Retinal pigment epithelial cell (primary cell): Measurements from ENCODE around the gene ARRB2.

Experiments used
- DNase-seq: peaks from one replicate; pipeline ENCODE4 v3.0.0-alpha.2; 2010; ENCODE audit warnings: low read depth
- H3K4me3 ChIP-seq: 2 replicates; pipeline ENCODE4 v1.5.1; 2011; ENCODE audit warnings: mild to moderate bottlenecking, low read length, control low read depth, moderate library complexity
- CTCF ChIP-seq: conservative IDR thresholded peaks from 2 replicates; pipeline ENCODE4 v1.5.1; 2011; ENCODE audit warnings: low read depth, low read length, control low read depth, inconsistent platforms

Gene ARRB2

DNA sequence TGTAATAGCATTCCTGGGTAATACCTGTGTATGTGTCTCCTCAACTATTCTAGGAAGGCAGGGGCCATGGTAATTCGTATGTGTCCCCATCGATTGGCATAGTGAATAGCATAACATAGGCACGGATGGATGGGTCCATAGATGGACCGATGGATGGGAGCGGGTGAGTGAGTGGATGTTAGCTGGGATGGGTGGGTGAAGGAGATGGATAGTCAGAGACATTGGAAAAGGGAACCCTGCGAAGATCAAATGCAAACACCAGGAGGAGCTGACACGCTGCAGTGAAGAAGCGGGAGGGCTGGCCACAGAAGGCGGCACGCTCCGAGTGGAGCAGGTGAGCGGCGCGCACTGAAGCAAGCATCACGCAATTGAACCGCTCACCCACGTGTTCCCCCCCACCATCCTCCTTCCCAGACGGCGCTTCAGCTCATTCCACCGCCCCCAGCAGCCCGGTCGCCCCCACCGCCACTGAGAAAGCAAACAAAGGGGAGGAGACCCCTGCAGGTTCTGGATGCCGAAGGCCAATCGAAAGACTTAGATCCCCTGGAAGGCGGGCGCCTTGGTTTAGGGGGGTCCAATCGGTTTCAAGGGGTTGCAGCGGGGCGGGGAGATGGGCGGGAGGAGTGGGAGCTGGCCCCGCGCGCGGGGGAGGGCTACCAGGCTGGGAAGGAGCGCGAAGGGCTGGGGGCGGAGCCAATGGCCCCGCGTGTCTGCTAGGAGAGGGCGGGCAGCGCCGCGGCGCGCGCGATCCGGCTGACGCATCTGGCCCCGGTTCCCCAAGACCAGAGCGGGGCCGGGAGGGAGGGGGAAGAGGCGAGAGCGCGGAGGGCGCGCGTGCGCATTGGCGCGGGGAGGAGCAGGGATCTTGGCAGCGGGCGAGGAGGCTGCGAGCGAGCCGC, at the start of gene ARRB2:
Gene ARRB2 (plus strand): TSS at position 839 of the 899 bp plus-strand sequence. CDS start 90 bp downstream, outside the sequence.
- DNase-seq: peak; percentile 95
- TF ChIP-seq CTCF: peak; percentile 70
- peak within 1 kb of the TSS; percentile 53 for H3K4me3 ChIP-seq

DNA sequence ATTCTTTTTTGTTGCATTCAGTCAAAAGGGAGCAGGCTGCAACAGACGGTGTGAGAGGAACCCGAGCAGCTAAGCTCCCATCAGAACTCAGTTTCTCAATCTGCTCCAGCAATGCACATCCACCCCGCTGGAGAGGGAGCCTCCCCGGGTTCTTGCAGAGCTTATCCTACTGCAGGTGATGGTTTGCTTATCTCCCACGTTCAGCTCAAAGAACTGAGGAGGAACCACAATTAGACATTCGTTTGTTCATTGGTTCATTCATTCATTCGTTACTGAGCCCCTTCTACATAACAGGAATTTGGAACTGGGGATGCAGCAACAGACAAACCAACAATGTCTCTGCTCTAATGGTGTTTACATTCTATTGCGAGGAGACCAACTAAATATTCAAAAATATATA, 46.7 kb upstream of the ARRB2 start:
- no peak for TF ChIP-seq CTCF
- no peak for DNase-seq
- no peak overlapping the region for H3K4me3 ChIP-seq

- DNase-seq: no peak
- H3K4me3 ChIP-seq: no peak overlapping the region
- TF ChIP-seq CTCF: no peak
Measured at GRCh38 chr17:4664230-4664629, 46.2 kb upstream of the ARRB2 start.

DNA sequence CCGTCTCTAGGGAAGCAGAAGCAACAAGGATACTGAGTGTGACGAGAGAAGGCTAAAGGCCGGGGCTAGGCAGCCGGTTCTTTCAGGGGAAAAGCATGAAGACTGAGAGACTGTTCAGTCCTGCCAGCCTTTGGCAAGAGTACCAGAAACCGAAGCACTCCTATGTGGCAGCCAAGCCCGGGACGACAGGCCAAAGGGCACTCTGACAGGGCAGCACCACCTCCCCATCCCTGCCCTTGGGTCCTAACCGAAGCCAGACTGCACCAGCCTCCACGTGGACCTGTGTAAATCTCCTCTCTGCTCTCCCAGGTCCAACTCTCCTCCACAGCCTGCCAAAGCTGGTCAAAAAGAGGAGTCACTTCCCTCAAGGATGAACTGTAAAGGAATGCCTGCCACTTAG, 45.4 kb upstream of the ARRB2 start:
- DNase-seq: no peak
- no peak overlapping the region for H3K4me3 ChIP-seq
- no peak for TF ChIP-seq CTCF

GRCh38 chr17:4666296-4666695, 44.1 kb upstream of the ARRB2 start:
- DNase-seq: peak; percentile 46
- H3K4me3 ChIP-seq: no peak overlapping the region
- TF ChIP-seq CTCF: no peak

GRCh38 chr17:4667166-4667565, 43.3 kb upstream of the ARRB2 start:
- no peak for TF ChIP-seq CTCF
- no peak overlapping the region for H3K4me3 ChIP-seq
- no peak for DNase-seq

DNA sequence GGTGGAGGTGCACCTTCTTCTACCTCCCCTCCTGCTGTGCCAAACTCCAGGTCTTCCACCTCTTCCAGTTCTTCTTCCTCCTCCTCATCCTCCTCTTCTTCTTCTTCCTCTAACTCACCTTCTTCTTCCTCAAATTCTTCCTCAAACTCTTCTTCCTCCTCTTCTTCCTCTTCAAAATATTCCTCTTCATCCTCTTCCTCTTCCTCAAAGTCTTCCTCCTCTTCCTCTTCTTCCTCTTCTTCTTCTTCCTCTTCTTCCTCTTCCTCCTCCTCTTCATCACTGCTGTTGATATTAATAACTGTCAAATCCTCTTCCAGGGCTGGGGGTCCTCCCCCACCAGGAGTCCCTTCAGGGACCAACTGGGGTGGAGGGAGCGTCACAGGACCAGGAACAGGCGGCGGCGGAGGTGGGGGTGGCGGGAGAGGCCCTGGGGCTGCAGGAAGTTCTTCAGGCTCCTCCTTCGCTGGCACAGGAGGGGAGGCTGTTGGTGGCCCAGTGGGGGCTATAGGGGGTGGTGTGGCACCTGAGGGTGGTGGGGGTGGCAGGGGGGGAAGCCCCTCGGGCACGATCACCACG, 38.3 kb upstream of the ARRB2 start:
- H3K4me3 ChIP-seq: no peak overlapping the region
- no peak for TF ChIP-seq CTCF
- no peak for DNase-seq
